IPS-18c (cell line): ENCODE measurements around the gene WDR86.

Source experiments
- H3K4me3 ChIP-seq: 2 replicates; pipeline ENCODE4 v1.7.0; 2013; ENCODE audit warnings: low read depth, mild to moderate bottlenecking, low read length, moderate library complexity; ENCODE audit not compliant: insufficient read depth
- H3K9me3 ChIP-seq: one replicate; pipeline ENCODE4 v1.6.1; 2013; ENCODE audit warnings: mild to moderate bottlenecking, low read length, moderate library complexity; ENCODE audit not compliant: control insufficient read depth, insufficient read depth

The WDR86 gene

DNA sequence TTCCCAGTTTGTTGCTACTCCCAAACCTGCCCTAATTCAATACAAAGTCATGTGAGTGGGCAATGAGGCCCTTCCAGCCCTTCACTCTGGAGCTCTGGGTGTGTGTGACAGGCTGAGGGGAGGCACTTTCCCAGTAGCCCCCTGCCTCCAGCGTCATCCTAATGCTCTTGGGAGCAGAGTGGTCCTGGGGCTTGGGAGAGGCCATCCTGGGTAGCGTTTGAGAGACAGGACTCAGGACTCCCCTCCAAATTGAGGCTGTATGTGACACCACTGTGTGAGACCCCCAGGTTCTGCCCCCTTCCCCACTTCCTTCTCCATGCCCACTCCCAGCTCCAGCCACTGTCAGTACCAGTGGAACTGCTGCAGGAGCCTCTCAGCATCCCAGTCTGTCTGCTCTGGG is 36.6 kb upstream of the WDR86 start:
- H3K9me3 ChIP-seq: no peaks in the 10 kb centered on the region
- no peak overlapping the region for H3K4me3 ChIP-seq

- Histone ChIP-seq H3K9me3 (no peaks in the 10 kb centered on the region), H3K4me3 (no peak overlapping the region)
These were observed 34.8 kb upstream of the WDR86 start for GRCh38 chr7:151444632-151445031.

GRCh38 chr7:151442776-151443496 is 33.1 kb upstream of the WDR86 start:
- H3K9me3 ChIP-seq: peaks cover 4% of the 10 kb centered on the region
- H3K4me3 ChIP-seq: no peak overlapping the region

DNA sequence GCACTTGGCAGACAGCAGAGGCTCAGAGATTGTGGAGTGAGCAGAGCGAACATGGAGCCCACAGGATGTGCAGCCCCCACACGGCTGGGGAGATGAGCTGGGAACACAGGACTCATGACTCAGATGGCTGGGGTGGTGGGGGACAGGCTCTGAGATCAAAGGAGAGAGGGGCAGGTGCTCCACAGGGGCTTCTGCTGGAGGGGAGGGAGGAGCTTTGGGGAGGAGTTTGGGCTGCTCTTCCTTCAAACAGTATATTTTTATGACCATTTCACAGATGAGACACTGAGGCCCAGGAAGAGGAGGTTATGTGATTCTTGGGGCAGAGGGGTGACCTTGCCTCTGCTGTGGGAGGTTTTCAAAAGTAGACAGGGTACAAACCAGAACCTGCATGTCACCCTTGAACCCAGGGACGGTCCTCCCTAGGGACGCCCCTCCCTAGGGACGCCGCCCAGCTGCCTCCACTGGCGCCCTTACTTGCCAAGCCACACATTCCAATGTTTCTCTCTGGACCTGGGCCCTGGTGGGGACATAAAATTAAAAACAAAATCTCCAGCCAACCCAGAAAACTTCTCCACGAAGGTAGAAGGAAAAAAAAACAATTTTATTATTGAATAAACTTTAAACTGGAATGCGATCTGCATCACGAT is 31.1 kb upstream of the WDR86 start:
- Histone ChIP-seq H3K4me3 (peak overlapping the region; percentile 54; the same call in 1 of the 2 replicates), H3K9me3 (peaks cover 4% of the 10 kb centered on the region)

DNA sequence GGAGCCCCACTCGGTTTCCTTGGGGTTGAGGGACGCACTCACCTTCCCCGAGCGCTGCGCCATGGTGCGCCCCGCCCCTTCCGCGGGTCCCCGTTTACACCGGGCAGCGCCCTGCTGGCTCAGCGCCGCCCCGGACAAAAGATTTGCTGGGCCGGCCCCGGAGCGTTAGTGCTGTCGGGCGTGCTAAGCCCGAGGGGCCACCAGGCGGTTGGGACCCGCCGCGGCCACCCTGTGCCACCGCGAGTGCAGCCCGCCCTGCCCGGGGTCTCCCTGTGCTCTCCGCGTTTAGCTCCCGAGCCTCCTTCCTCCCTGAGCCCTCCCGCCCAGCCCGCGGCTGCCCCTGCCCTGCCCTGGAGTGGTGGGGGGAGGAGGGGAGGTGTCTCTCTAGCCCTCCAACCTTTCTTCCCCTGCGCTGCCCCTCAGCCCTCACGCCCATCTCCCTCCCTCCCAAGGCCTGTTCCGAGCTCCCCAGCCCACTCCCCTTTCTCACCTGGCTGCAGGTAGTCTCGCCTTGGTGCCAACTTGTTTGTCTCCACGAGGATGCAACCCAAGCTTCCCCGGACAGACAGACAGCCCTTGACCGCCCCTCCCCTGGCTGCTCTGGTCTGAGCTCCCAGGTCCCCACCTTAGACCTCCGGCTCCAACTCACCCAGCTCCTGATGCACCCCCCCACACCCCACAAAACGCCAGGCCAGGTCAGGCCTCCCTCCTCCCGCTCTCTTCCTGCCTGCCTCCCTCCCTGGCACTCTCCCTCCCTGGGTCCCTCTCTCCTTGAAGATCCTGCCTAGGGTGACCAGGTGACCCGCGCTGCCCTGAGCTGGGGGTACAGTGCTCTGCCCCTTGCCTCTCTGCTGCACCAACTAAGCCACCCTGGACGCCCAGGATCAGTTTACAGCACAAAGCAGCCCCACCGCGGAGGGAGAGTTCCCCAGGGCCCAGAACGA is 30.3 kb upstream of the WDR86 start, which contains the start of gene CRYGN:
Gene CRYGN (minus strand): TSS at position 287 of the 944 bp plus-strand sequence. CDS start 224 bp downstream, at position 63.
- Histone ChIP-seq H3K9me3 (peaks cover 4% of the 10 kb centered on the region), H3K4me3 (peak within 1 kb of the TSS; percentile 54; the same call in 1 of the 2 replicates)

DNA sequence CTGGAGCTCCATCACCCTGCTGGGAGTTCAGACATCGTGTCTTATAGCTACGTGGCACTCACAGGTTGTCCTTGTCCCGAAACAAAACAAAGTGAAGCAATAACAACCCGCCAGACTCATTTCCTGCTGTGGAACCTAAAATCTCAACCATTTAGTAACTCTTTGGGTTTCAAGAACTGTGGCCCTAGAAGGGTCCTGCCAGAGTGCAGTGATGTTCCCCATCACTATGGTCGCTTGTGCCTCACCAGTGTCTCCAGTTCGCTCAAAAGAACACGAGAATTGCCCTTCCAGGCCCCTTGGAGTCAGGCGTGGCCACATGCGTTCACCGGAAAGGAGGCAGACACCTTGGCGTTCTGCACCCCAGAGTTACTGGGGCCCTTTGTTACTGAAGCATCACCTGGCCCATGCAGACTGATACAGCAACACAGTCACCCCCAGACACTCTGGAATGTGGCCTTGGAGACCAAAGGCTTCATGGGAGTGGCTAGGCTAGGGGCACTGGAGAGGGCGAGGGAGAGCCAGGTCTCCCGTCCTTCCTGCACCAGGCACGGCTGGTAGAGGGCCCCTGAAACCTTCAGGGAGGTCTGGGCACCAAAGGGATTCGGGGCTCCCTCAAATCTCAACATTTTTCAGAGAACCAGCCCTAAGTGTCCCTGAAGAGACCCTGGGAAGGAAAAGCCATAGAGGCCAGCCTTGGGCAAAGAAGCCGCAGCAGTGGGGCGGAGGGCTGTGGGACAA is 29.2 kb upstream of the WDR86 start:
- H3K4me3 ChIP-seq: peak overlapping the region; percentile 54; the same call in 1 of the 2 replicates

DNA sequence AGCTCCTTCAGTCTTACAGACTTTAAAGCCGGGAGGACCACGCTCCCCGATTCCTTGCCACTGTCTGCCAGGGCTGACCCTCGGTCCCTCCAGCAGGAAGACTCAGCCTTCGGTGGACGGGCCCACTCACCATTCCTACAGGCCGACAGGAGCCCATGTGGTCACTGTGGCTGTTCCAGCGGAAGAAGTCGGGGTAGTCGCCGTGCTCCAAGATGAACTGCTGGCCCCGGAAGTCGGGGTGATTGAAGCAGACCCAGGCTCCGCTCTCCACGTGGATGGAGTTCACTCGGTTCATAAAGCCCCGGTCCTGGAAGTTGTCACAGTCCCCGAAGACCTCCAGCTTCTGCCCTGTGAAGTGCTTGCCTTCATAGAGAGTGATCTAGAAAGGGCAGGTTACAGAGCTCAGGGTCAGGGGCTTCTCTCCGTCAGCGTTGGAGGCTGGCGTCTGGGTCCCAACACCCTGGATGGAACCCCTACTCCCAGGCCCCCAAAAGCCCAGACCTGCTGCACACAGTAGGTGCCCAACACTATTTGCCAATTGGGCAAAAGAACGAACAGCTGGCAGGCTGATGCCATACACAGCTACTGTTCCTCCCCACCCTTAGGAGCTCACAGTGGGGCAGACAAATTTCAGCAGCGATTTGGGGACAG is 28.2 kb upstream of the WDR86 start:
- Histone ChIP-seq H3K9me3 (peaks cover 4% of the 10 kb centered on the region), H3K4me3 (no peak overlapping the region)

More for the DNA sequence above, 29.2 kb upstream of the WDR86 start:
- peaks cover 4% of the 10 kb centered on the region for H3K9me3 ChIP-seq

DNA sequence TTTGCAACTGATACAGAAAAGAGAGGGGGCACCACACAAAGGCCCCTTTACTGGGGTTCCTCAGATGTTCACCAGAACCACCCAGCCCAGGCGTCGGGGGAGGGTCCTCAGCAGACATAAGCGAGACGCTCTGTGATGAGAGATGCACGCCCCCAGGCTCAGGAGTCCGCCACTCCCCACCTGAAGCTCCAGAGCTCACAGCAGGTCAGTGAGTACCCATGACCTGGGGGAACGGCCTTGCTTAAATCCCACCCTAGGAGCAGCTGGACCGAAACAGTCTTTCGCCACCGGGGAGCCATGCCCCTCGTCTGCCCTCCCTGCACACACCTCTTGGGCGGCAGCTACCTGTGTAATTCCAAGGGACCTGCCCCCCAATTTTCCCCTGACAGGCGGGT is 27.3 kb upstream of the WDR86 start:
- Histone ChIP-seq H3K9me3 (peaks cover 4% of the 10 kb centered on the region), H3K4me3 (no peak overlapping the region)

- Histone ChIP-seq H3K9me3 (peaks cover 4% of the 10 kb centered on the region), H3K4me3 (no peak overlapping the region)
These were observed 26.8 kb upstream of the WDR86 start for GRCh38 chr7:151436446-151437158.

- H3K9me3 ChIP-seq: peaks cover 4% of the 10 kb centered on the region
- no peak overlapping the region for H3K4me3 ChIP-seq
These were observed 26.1 kb upstream of the WDR86 start for GRCh38 chr7:151435971-151436370.

GRCh38 chr7:151435103-151435916 is 25.5 kb upstream of the WDR86 start:
- no peak overlapping the region for H3K4me3 ChIP-seq

DNA sequence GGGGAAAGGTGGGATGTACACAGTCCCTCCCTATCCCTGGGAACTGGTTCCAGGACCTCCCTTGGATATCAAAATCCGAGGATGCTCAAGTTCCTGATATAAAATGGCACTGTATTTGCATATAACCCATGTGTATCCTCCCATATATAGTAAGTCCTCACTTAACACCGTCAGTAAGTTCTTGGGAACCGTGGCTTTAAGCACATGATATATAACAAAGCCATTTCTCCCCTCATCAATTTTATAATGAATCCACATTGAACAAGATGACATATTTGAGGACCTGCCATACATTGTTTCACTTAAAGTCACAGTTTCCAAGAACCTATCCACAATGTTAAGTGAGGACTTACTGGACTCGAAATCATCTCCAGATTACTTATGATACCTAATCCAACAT is 24.7 kb upstream of the WDR86 start:
- no peak overlapping the region for H3K4me3 ChIP-seq
- peaks cover 4% of the 10 kb centered on the region for H3K9me3 ChIP-seq

More at GRCh38 chr7:151435103-151435916, 25.5 kb upstream of the WDR86 start:
- H3K9me3 ChIP-seq: peaks cover 4% of the 10 kb centered on the region

DNA sequence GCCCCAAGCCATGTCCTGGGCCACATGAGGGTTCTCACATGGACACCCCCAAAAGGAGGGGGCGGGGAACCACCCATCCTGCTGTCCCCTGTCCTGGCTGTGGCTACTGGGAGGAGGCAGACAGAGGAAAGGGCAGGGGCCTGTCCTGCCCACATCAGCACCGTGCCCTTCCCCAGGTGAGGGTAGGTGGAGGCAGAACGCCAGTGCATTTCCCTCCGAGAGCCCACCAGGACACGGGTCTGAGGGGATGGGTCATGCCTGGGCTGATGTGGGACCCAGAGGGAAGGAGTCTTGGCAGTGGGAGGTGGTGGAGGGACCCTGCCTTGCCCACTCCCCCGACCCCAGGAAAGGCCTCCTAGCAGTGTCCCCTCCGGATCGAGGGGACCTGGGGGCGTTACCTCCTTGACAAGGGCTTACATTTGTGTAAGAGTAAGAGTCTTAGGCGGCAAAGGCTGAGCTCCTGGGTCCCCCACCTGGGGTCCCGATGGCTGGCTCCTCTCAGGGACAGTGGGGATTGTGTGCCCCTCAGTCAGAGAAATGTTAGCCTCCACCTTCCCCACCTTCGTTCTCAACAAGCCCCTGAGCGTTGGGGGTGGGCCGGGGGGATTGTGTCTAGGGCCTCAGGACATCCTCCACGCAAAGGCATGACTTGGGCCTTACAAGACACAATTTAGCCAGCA is 24.0 kb upstream of the WDR86 start:
- H3K9me3 ChIP-seq: no peaks in the 10 kb centered on the region

DNA sequence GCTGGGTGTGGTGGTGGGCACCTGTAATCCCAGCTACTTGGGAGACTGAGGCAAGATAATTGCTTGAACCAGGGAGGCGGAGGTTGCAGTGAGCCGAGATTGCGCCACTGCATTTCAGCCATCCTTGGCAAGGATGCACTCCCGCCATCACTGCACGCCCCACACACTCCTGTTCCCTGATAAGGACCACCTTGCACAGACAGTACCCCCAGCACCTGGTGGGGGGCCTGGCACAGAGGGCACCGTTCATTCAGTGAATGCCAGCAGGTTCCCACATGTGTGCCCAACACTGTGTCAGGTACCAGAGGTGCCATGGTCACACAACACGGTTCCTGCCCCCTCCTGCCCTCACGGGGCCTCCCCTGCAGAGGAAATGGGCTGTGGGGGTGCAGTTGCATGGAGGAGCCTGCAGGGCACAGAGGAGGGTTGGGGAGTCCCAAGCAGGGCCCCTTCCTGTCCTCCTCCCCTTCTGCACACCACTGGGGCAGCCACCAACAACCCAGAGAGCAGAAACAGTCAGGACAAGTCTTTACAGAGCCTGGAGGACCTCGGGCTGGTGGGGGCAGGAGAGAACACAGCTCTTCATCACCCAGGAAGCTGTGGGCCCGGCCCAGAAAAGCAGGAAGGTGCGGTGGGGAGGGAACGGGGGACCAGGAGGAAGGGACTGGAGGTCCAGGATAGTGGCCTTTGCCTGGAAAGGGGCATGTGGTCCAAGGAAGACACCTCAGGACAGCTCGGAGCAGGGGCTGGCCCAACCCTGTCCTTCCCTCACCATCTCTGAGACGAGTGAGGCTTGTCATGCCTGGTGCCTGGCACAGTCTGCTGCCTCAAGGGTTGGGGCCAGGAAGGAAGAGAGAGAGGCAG is 23.1 kb upstream of the WDR86 start:
- no peak overlapping the region for H3K4me3 ChIP-seq
- H3K9me3 ChIP-seq: no peaks in the 10 kb centered on the region

More for the DNA sequence above, 24.0 kb upstream of the WDR86 start:
- no peak overlapping the region for H3K4me3 ChIP-seq
